Uterus (tissue), 4 donors: Measurements from ENCODE around the gene FAM81B. TPM values are rescaled to one million over a fixed set of nuclear protein-coding genes. Genes with fewer than 3 reads are reported as not detected.
"Not testable (repeated sequence)": the region's sequence is repeated elsewhere in the genome, so short reads cannot be mapped to it uniquely, and the experiment has no call there.

Source experiments
- DNase-seq, 2 donors: peaks; one replicate each; pipeline ENCODE4 v3.0.0-alpha.2; 2019 to 2020
- H3K27ac ChIP-seq, 2 donors: fragments of 200-600 bp; sonication (generic); 1 replicate in 1 of 2; 2 replicates in 1 of 2; pipeline ENCODE4 v1.5.1; 2016 to 2018
- H3K27me3 ChIP-seq, 2 donors: fragments of 200-600 bp; sonication (generic); one replicate each; pipeline ENCODE4 v1.5.1; 2018 to 2019; ENCODE audit warnings: control low read depth in 1 of 2
- H3K36me3 ChIP-seq, 2 donors: fragments of 200-600 bp; sonication (generic); one replicate each; pipeline ENCODE4 v1.5.1; 2019; ENCODE audit warnings: control low read depth in 1 of 2
- H3K4me1 ChIP-seq, 2 donors: fragments of 200-600 bp; sonication (generic); one replicate each; pipeline ENCODE4 v1.5.1; 2018 to 2019; ENCODE audit warnings: control low read depth in 1 of 2
- H3K4me3 ChIP-seq, 2 donors: fragments of 200-600 bp; sonication (generic); 1 replicate in 1 of 2; 2 replicates in 1 of 2; pipeline ENCODE4 v1.5.1; 2018 to 2019; ENCODE audit warnings: mild to moderate bottlenecking in 1 of 2
- H3K9me3 ChIP-seq, 2 donors: fragments of 200-600 bp; sonication (generic); one replicate each; pipeline ENCODE4 v1.5.1; 2019; ENCODE audit warnings: control low read depth in 1 of 2
- POLR2A ChIP-seq, 2 donors: fragments of 450-650 bp; IDR thresholded peaks; one replicate each; pipeline ENCODE4 v1.6.1; 2016; ENCODE audit warnings: antibody characterized with exemption in 2 of 2, mild to moderate bottlenecking in 1 of 2, moderate library complexity in 1 of 2
- intact Hi-C: fragments of 100-400 bp; cut with DNase I; formaldehyde crosslinking; loops from one replicate; pipeline ENCODE4 v1.15.1; 2023; ENCODE audit warnings: low total_unique reads
- total RNA-seq, 4 donors: library from RNA; depleted of rRNA in 3 of 4; stranded (reverse); fragments of >200 nt in 3 of 4; gene quantifications; one replicate each; pipeline versions ENCODE4 v1.1.0 to v1.2.4, GENCODE V29; 2014 to 2023
- TF ChIP-seq, protein P1 (sequence below), 4 experiments: fragments of 200-600 bp in 2 of 4; fragments of 450-650 bp in 2 of 4; sonication (generic) in 2 of 4; IDR thresholded peaks; one replicate each; pipeline ENCODE4 v1.5.1; 2016 to 2019; ENCODE audit warnings: antibody characterized with exemption in 4 of 4, mild to moderate bottlenecking in 2 of 4, moderate library complexity in 1 of 4
- donor health status: DM: yes; HTN: yes; CAD: no.

The FAM81B gene
- total RNA-seq, 4 donors from 2014 or later = 6.5 TPM; not detected in 3

DNA sequence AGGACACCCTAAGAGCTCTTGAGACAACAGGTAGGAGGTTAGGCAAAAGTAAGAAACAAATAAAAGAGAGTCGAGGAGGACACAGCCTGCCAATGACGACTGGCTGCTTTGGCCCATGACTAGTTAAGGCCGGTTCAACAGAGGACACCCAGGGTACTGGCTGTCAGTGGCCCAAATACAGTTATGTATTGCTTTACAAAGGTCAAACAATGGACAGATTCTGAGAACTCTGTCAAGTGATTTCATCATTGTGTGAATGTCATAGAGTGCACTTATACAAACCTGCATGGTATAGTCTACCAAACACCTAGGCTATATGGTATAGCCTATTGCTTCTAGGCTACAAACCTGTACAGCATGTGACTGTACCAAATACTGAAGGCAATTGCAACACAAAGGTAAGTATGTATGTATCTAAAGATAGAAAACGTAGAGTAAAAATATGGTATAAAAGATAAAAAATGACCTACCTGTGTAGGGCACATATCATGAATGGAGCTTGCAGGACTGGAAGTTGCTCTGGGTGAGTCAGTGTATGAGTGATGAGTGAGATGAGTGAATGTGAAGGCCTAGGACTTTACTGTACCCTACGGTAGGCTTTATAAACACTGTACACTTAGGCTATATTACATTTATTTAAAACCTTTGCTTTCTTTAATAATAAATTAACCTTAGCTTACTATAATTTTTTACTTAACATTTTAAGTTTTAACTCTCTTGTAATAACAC lies 6.5 kb upstream of the FAM81B start:
- H3K27me3 ChIP-seq = no peaks in the 10 kb centered on the region
- no peaks in the 10 kb centered on the region for H3K4me1 ChIP-seq
- no peaks in the 10 kb centered on the region for H3K9me3 ChIP-seq
- no peak overlapping the region for H3K27ac ChIP-seq
- DNase-seq = no peak
- intact Hi-C loops = no loop called here
- TF ChIP-seq POLR2A (IDR thresholded peaks at IDR 0.05) = no peak
- TF ChIP-seq, protein P1, sequence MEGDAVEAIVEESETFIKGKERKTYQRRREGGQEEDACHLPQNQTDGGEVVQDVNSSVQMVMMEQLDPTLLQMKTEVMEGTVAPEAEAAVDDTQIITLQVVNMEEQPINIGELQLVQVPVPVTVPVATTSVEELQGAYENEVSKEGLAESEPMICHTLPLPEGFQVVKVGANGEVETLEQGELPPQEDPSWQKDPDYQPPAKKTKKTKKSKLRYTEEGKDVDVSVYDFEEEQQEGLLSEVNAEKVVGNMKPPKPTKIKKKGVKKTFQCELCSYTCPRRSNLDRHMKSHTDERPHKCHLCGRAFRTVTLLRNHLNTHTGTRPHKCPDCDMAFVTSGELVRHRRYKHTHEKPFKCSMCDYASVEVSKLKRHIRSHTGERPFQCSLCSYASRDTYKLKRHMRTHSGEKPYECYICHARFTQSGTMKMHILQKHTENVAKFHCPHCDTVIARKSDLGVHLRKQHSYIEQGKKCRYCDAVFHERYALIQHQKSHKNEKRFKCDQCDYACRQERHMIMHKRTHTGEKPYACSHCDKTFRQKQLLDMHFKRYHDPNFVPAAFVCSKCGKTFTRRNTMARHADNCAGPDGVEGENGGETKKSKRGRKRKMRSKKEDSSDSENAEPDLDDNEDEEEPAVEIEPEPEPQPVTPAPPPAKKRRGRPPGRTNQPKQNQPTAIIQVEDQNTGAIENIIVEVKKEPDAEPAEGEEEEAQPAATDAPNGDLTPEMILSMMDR (IDR thresholded peaks at IDR 0.05) = no peak
- H3K36me3 ChIP-seq = no peaks in the 10 kb centered on the region
- H3K4me3 ChIP-seq = no peak overlapping the region

DNA sequence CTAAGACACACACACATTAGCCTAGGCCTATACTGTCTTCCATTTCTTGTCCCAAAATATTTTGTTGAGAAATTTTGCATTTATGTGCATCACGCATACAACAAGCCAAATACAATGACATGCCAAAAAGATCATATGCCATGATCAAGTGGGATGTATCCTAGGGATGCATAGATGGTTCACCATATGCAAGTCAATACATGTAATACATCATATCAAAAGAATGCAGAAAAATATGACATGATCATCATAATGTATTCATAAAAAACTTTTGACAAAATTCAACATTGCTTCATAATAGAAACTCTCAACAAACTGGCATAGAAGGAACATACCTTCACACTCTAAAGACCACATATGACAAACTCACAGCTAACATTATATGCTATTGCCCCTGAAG lies 5.8 kb upstream of the FAM81B start:
- no peak for DNase-seq

DNA sequence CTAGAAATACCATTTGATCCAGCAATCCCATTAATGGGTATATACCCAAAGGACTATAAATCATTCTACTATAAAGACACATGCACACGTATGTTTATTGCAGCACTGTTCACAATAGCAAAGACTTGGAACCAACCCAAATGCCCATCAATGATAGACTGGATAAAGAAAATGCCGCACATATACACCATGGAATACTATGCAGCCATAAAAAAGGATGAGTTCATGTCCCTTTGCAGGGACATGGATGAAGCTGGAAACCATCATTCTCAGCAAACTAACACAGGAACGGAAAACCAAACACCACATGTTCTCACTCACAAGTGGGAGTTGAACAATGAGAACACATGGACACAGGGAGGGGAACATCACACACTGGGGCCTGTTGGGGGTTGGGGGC lies 799 bp downstream of the FAM81B start:
- H3K36me3 ChIP-seq, H3K9me3 ChIP-seq, H3K27ac ChIP-seq: not testable (repeated sequence)

More for the DNA sequence above, 5.8 kb upstream of the FAM81B start:
- H3K27ac ChIP-seq = no peak overlapping the region
- no peak for TF ChIP-seq POLR2A (IDR thresholded peaks at IDR 0.05)
- TF ChIP-seq, protein P1 (IDR thresholded peaks at IDR 0.05) = no peak
- intact Hi-C loops = no loop called here
- no peaks in the 10 kb centered on the region for H3K9me3 ChIP-seq
- no peaks in the 10 kb centered on the region for H3K36me3 ChIP-seq
- no peak overlapping the region for H3K4me3 ChIP-seq
- H3K4me1 ChIP-seq = no peaks in the 10 kb centered on the region
- no peaks in the 10 kb centered on the region for H3K27me3 ChIP-seq

DNA sequence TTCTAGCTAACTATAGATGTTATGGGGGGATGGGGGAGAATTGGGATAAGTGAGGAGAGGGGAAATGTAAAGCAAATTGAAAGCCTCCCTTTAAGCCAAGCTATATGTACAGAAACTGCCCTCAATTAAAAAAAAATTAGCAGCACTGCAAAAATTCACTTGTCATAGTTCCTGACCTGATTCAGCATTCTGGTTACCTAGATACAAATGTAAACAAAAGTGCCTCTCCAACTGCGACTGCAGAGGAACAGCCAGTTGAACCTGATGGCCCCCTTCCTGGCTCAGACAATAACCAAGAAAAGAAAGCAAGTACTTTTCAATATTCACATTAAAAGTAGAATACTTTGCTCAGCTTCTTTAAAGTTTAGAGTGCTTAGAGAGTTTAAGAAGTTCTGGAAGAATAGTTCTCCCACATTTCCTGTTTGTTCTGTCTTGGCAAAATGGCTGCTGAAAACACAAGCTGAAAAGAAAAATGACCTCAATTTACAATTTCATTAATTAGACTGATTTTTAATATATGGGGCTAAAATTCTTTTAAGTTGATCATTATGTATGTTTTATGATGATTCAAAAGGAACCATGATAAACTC lies 1.5 kb downstream of the FAM81B start:
- Histone ChIP-seq H3K4me3 (no peak overlapping the region), H3K27me3 (no peaks in the 10 kb centered on the region), H3K36me3 (no peaks in the 10 kb centered on the region), H3K27ac (no peak overlapping the region), H3K9me3 (no peaks in the 10 kb centered on the region), H3K4me1 (no peaks in the 10 kb centered on the region)
- TF ChIP-seq POLR2A (IDR thresholded peaks at IDR 0.05) = no peak
- TF ChIP-seq, protein P1 (IDR thresholded peaks at IDR 0.05) = no peak
- intact Hi-C loops = no loop called here
- no peak for DNase-seq

More for the DNA sequence above, 799 bp downstream of the FAM81B start:
- H3K27me3 ChIP-seq, DNase-seq, H3K4me3 ChIP-seq, intact Hi-C loops, H3K4me1 ChIP-seq: not testable (repeated sequence)

DNA sequence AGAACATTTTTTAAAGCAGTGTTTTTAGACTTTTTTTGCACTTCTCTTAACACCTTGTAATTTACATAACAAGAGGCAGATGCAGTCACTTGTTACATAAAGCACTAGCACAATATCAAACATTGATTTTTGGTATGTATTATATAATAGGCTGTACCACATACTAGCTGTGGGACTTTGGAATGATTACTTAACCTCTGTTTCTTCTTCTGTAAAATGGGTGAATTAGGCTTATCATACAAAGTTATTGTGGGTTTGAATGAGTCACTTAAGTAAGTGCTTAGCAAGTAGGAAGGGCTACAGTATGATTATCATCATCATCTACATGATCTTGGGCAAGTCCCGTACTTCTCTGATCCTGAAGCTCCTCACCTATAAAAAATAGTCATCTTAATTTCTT lies 2.1 kb downstream of the FAM81B start:
- no peaks in the 10 kb centered on the region for H3K36me3 ChIP-seq
- no peak overlapping the region for H3K27ac ChIP-seq
- no peak overlapping the region for H3K4me3 ChIP-seq
- DNase-seq = no peak
- no peaks in the 10 kb centered on the region for H3K9me3 ChIP-seq
- TF ChIP-seq, protein P1 (IDR thresholded peaks at IDR 0.05) = no peak
- TF ChIP-seq POLR2A (IDR thresholded peaks at IDR 0.05) = no peak
- H3K27me3 ChIP-seq = no peaks in the 10 kb centered on the region
- no peaks in the 10 kb centered on the region for H3K4me1 ChIP-seq
- intact Hi-C loops = no loop called here
